ENCODE measurements around the gene C17orf100. TPM values are rescaled to one million over a fixed set of nuclear protein-coding genes. Genes with fewer than 3 reads are reported as not detected.
A peak's percentile ranks its signal among the peaks of the same experiment; 100 is the strongest.

Gene C17orf100
- total and polyA plus RNA-seq, 2 of the 13 experiments (the other 11 are each of a cell fraction or from before 2014, with no cell fraction given) = 3.6 to 8.7 TPM

- TF ChIP-seq, protein P1, sequence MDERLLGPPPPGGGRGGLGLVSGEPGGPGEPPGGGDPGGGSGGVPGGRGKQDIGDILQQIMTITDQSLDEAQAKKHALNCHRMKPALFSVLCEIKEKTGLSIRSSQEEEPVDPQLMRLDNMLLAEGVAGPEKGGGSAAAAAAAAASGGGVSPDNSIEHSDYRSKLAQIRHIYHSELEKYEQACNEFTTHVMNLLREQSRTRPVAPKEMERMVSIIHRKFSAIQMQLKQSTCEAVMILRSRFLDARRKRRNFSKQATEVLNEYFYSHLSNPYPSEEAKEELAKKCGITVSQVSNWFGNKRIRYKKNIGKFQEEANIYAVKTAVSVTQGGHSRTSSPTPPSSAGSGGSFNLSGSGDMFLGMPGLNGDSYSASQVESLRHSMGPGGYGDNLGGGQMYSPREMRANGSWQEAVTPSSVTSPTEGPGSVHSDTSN (CRISPR knock-in tag; IDR thresholded peaks at IDR 0.05) = no peak
- 0 out of 2 replicates have a peak, but pooled peaks have one; percentile 52 for TF ChIP-seq ZNF292 (CRISPR knock-in tag; IDR thresholded peaks at IDR 0.05; ENCODE audit: borderline replicate concordance, low read depth)
- peak; percentile 39; the same call in 1 of the 2 replicates for TF ChIP-seq HOXA3 (CRISPR knock-in tag; IDR thresholded peaks at IDR 0.05)
- TF ChIP-seq SAFB2 (CRISPR knock-in tag; IDR thresholded peaks at IDR 0.05; ENCODE audit: borderline replicate concordance, low read depth) = no peak
- no peak for TF ChIP-seq ZNF781 (CRISPR knock-in tag; IDR thresholded peaks at IDR 0.05; ENCODE audit: borderline replicate concordance, not compliant biosample characterization)
- no peak for TF ChIP-seq ZNF605 (CRISPR knock-in tag; IDR thresholded peaks at IDR 0.05)
- TF ChIP-seq, protein P2, sequence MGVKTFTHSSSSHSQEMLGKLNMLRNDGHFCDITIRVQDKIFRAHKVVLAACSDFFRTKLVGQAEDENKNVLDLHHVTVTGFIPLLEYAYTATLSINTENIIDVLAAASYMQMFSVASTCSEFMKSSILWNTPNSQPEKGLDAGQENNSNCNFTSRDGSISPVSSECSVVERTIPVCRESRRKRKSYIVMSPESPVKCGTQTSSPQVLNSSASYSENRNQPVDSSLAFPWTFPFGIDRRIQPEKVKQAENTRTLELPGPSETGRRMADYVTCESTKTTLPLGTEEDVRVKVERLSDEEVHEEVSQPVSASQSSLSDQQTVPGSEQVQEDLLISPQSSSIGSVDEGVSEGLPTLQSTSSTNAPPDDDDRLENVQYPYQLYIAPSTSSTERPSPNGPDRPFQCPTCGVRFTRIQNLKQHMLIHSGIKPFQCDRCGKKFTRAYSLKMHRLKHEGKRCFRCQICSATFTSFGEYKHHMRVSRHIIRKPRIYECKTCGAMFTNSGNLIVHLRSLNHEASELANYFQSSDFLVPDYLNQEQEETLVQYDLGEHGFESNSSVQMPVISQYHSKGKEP (CRISPR knock-in tag; IDR thresholded peaks at IDR 0.05) = no peak
- 0 out of 2 replicates have a peak, but pooled peaks have one; percentile 12 for TF ChIP-seq ZBTB38 (CRISPR knock-in tag; IDR thresholded peaks at IDR 0.05)
- TF ChIP-seq CENPT (CRISPR knock-in tag; IDR thresholded peaks at IDR 0.05; ENCODE audit: low read depth) = no peak
- TF ChIP-seq, protein P3, sequence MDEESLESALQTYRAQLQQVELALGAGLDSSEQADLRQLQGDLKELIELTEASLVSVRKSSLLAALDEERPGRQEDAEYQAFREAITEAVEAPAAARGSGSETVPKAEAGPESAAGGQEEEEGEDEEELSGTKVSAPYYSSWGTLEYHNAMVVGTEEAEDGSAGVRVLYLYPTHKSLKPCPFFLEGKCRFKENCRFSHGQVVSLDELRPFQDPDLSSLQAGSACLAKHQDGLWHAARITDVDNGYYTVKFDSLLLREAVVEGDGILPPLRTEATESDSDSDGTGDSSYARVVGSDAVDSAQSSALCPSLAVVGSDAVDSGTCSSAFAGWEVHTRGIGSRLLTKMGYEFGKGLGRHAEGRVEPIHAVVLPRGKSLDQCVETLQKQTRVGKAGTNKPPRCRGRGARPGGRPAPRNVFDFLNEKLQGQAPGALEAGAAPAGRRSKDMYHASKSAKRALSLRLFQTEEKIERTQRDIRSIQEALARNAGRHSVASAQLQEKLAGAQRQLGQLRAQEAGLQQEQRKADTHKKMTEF (CRISPR knock-in tag; IDR thresholded peaks at IDR 0.05) = no peak
- TF ChIP-seq ZFY (CRISPR knock-in tag; IDR thresholded peaks at IDR 0.05) = no peak; the same call in 1 of the 2 replicates
- no peak for TF ChIP-seq ZBTB7A (CRISPR knock-in tag; IDR thresholded peaks at IDR 0.05)
- no peak for TF ChIP-seq ZNF841 (CRISPR knock-in tag; IDR thresholded peaks at IDR 0.05; ENCODE audit: borderline replicate concordance)
- no peak for TF ChIP-seq ZBTB8A (CRISPR knock-in tag; IDR thresholded peaks at IDR 0.05; ENCODE audit: borderline replicate concordance, low read depth)
- TF ChIP-seq SALL1 (CRISPR knock-in tag; IDR thresholded peaks at IDR 0.05) = peak; percentile 13; the same call in 1 of the 2 replicates
- TF ChIP-seq, protein P4, sequence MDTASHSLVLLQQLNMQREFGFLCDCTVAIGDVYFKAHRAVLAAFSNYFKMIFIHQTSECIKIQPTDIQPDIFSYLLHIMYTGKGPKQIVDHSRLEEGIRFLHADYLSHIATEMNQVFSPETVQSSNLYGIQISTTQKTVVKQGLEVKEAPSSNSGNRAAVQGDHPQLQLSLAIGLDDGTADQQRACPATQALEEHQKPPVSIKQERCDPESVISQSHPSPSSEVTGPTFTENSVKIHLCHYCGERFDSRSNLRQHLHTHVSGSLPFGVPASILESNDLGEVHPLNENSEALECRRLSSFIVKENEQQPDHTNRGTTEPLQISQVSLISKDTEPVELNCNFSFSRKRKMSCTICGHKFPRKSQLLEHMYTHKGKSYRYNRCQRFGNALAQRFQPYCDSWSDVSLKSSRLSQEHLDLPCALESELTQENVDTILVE (CRISPR knock-in tag; IDR thresholded peaks at IDR 0.05) = no peak
- no peak for TF ChIP-seq SOX13 (IDR thresholded peaks at IDR 0.05)
- TF ChIP-seq SOX13 (CRISPR knock-in tag; conservative IDR thresholded peaks at IDR 0.05 in 1 of 2, IDR thresholded peaks at IDR 0.05 in 1 of 2) = peak in 1 of 2 experiments; percentile 37; a peak in 1 of 4 replicates
- TF ChIP-seq, protein P5, sequence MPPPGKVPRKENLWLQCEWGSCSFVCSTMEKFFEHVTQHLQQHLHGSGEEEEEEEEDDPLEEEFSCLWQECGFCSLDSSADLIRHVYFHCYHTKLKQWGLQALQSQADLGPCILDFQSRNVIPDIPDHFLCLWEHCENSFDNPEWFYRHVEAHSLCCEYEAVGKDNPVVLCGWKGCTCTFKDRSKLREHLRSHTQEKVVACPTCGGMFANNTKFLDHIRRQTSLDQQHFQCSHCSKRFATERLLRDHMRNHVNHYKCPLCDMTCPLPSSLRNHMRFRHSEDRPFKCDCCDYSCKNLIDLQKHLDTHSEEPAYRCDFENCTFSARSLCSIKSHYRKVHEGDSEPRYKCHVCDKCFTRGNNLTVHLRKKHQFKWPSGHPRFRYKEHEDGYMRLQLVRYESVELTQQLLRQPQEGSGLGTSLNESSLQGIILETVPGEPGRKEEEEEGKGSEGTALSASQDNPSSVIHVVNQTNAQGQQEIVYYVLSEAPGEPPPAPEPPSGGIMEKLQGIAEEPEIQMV (CRISPR knock-in tag; IDR thresholded peaks at IDR 0.05; ENCODE audit: low read depth) = no peak
- no peak for TF ChIP-seq ZMYM3 (CRISPR knock-in tag; IDR thresholded peaks at IDR 0.05)
- TF ChIP-seq ZKSCAN8 (CRISPR knock-in tag; IDR thresholded peaks at IDR 0.05; ENCODE audit: borderline replicate concordance) = no peak
- TF ChIP-seq, protein P6, sequence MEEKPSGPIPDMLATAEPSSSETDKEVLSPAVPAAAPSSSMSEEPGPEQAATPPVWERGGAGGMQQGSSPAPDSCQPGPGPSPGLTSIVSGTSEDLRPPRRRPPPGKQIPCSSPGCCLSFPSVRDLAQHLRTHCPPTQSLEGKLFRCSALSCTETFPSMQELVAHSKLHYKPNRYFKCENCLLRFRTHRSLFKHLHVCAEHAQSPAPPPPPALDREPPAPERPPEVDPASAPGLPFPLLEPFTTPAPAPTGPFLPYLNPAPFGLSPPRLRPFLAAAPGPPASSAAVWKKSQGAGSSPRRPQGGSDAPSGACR (CRISPR knock-in tag; IDR thresholded peaks at IDR 0.05) = 0 out of 2 replicates have a peak, but pooled peaks have one; percentile 10
Measured at GRCh38 chr17:6700948-6701307, 49.4 kb downstream of the C17orf100 start (continued).
